Adipocyte (in vitro differentiated cells): ENCODE measurements around the gene INTS1.

Experiments used
- DNase-seq: peaks from one replicate; pipeline ENCODE4 v3.0.0-alpha.2; 2015; ENCODE audit warnings: low read depth
- H3K27me3 ChIP-seq: replicated peaks from 2 replicates; pipeline ENCODE4 v1.7.0; 2013; ENCODE audit warnings: mild to moderate bottlenecking, low read length, moderate library complexity; ENCODE audit not compliant: control insufficient read depth, insufficient read depth
- H3K36me3 ChIP-seq: 2 replicates; pipeline ENCODE4 v1.7.0; 2013; ENCODE audit warnings: low read length, mild to moderate bottlenecking, moderate library complexity; ENCODE audit not compliant: control insufficient read depth, insufficient read depth, severe bottlenecking
- H3K4me1 ChIP-seq: 2 replicates; pipeline ENCODE4 v1.7.0; 2013; ENCODE audit warnings: mild to moderate bottlenecking, low read length, moderate library complexity; ENCODE audit not compliant: control insufficient read depth, insufficient read depth
- H3K4me3 ChIP-seq: 2 replicates; pipeline ENCODE4 v1.7.0; 2013; ENCODE audit warnings: mild to moderate bottlenecking, low read length, moderate library complexity
- H3K9ac ChIP-seq: 2 replicates; pipeline ENCODE4 v1.7.0; 2013; ENCODE audit warnings: mild to moderate bottlenecking, low read length, moderate library complexity
- H3K9me3 ChIP-seq: 2 replicates; pipeline ENCODE4 v1.7.0; 2013; ENCODE audit warnings: mild to moderate bottlenecking, low read length, moderate library complexity; ENCODE audit not compliant: control insufficient read depth

INTS1 gene

GRCh38 chr7:1533547-1534329, 29.5 kb upstream of the INTS1 start:
- no peaks in the 10 kb centered on the region for H3K9me3 ChIP-seq
- peak; percentile 82 for DNase-seq
- H3K36me3 ChIP-seq, result no peaks in the 10 kb centered on the region
- peaks cover 47% of the 10 kb centered on the region for H3K4me1 ChIP-seq
- H3K4me3 ChIP-seq, result peak overlapping the region; percentile 84
- peak overlapping the region; percentile 84 for H3K9ac ChIP-seq
- H3K27me3 ChIP-seq, result no peaks in the 10 kb centered on the region

- H3K9me3 ChIP-seq, result no peaks in the 10 kb centered on the region
- DNase-seq, result no peak
- peak overlapping the region; percentile 84 for H3K9ac ChIP-seq
- peak overlapping the region; percentile 84 for H3K4me3 ChIP-seq
- no peaks in the 10 kb centered on the region for H3K27me3 ChIP-seq
- no peaks in the 10 kb centered on the region for H3K36me3 ChIP-seq
- peaks cover 45% of the 10 kb centered on the region for H3K4me1 ChIP-seq
Observed at GRCh38 chr7:1533255-1533546, 29.0 kb upstream of the INTS1 start.

GRCh38 chr7:1532456-1533254, 28.5 kb upstream of the INTS1 start:
- H3K4me3 ChIP-seq, result peak overlapping the region; percentile 84
- no peaks in the 10 kb centered on the region for H3K27me3 ChIP-seq
- H3K4me1 ChIP-seq, result peaks cover 42% of the 10 kb centered on the region

GRCh38 chr7:1531979-1532455, 27.8 kb upstream of the INTS1 start:
- H3K4me3 ChIP-seq, result peak overlapping the region; percentile 84
- peak overlapping the region; percentile 84 for H3K9ac ChIP-seq
- no peaks in the 10 kb centered on the region for H3K36me3 ChIP-seq
- peaks cover 37% of the 10 kb centered on the region for H3K4me1 ChIP-seq
- no peaks in the 10 kb centered on the region for H3K9me3 ChIP-seq
- H3K27me3 ChIP-seq, result no peaks in the 10 kb centered on the region
- DNase-seq, result no peak

More at GRCh38 chr7:1532456-1533254, 28.5 kb upstream of the INTS1 start:
- no peaks in the 10 kb centered on the region for H3K36me3 ChIP-seq
- no peaks in the 10 kb centered on the region for H3K9me3 ChIP-seq
- H3K9ac ChIP-seq, result peak overlapping the region; percentile 84
- DNase-seq, result peak; percentile 93

- H3K4me1 ChIP-seq, result peaks cover 34% of the 10 kb centered on the region
- peak overlapping the region; percentile 84 for H3K4me3 ChIP-seq
- H3K9ac ChIP-seq, result peak overlapping the region; percentile 84
- H3K9me3 ChIP-seq, result no peaks in the 10 kb centered on the region
- H3K36me3 ChIP-seq, result no peaks in the 10 kb centered on the region
- H3K27me3 ChIP-seq, result peaks cover 3% of the 10 kb centered on the region
- peak; percentile 48 for DNase-seq
Observed at GRCh38 chr7:1531263-1531978, 27.2 kb upstream of the INTS1 start.

- Histone ChIP-seq H3K4me3 (peak overlapping the region; percentile 84), H3K9me3 (no peaks in the 10 kb centered on the region), H3K27me3 (peaks cover 4% of the 10 kb centered on the region), H3K9ac (peak overlapping the region; percentile 58), H3K4me1 (peaks cover 32% of the 10 kb centered on the region), H3K36me3 (no peaks in the 10 kb centered on the region)
- no peak for DNase-seq
Observed at GRCh38 chr7:1530946-1531262, 26.7 kb upstream of the INTS1 start.

GRCh38 chr7:1529383-1530116, 25.4 kb upstream of the INTS1 start:
- no peaks in the 10 kb centered on the region for H3K9me3 ChIP-seq
- peaks cover 9% of the 10 kb centered on the region for H3K27me3 ChIP-seq
- no peak for DNase-seq
- no peaks in the 10 kb centered on the region for H3K36me3 ChIP-seq
- H3K4me3 ChIP-seq, result no peak overlapping the region
- peaks cover 32% of the 10 kb centered on the region for H3K4me1 ChIP-seq
- no peak overlapping the region for H3K9ac ChIP-seq

GRCh38 chr7:1526271-1526754, 22.1 kb upstream of the INTS1 start:
- Histone ChIP-seq H3K4me1 (peaks cover 3% of the 10 kb centered on the region), H3K9me3 (no peaks in the 10 kb centered on the region), H3K4me3 (peak overlapping the region; percentile 62), H3K27me3 (peaks cover 23% of the 10 kb centered on the region), H3K9ac (no peak overlapping the region), H3K36me3 (no peaks in the 10 kb centered on the region)
- DNase-seq, result peak; percentile 46

GRCh38 chr7:1525409-1525808, 21.2 kb upstream of the INTS1 start:
- DNase-seq, result no peak
- no peaks in the 10 kb centered on the region for H3K9me3 ChIP-seq
- H3K4me1 ChIP-seq, result peaks cover 3% of the 10 kb centered on the region
- peaks cover 23% of the 10 kb centered on the region for H3K27me3 ChIP-seq
- no peaks in the 10 kb centered on the region for H3K36me3 ChIP-seq
- no peak overlapping the region for H3K4me3 ChIP-seq
- H3K9ac ChIP-seq, result no peak overlapping the region

GRCh38 chr7:1523844-1524243, 19.7 kb upstream of the INTS1 start:
- Histone ChIP-seq H3K9me3 (peaks cover 13% of the 10 kb centered on the region), H3K9ac (no peak overlapping the region), H3K4me3 (no peak overlapping the region), H3K27me3 (peaks cover 23% of the 10 kb centered on the region), H3K4me1 (peaks cover 3% of the 10 kb centered on the region), H3K36me3 (no peaks in the 10 kb centered on the region)
- DNase-seq, result no peak
